ENCODE results near the gene TPRX1.
A peak's percentile ranks its signal among the peaks of the same experiment; 100 is the strongest.
"Not testable (repeated sequence)": the region's sequence is repeated elsewhere in the genome, so short reads cannot be mapped to it uniquely, and the experiment has no call there.

Gene TPRX1, protein sequence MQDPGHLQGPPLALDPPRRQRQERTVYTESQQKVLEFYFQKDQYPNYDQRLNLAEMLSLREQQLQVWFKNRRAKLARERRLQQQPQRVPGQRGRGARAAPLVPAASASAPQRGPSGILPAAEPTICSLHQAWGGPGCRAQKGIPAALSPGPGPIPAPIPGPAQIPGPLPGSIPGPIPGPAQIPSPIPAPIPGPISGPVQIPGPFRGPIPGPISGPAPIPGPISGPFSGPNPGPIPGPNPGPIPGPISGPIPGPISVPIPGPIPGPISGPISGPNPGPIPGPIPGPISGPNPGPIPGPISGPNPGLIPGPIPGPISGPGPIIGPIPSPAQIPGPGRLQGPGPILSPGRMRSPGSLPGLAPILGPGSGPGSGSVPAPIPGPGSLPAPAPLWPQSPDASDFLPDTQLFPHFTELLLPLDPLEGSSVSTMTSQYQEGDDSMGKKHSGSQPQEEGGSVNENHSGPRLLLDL

DNA sequence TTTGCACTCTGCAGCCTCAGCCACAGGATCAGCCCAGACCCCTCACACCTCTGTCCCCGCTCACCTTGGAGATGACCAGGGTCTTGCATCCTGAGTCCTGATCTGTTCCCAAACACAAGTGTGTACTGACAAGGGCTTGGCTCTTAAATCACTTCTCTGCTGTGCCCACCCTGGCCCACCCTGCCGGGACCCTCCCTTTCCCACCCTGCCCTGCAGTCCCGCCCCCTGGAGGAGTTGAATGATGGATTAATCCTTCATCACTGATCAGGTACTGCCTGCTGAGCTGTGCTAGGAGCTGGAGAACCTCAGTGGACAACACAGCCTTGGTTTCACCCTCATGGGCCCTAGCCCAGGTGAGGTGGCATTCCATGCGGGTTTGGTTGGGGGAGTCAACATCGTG lies at the start of gene TPRX1:
TSS of gene TPRX1 (minus strand) at position 101 of the 400 bp plus-strand sequence. CDS start at position 89, 12 bp downstream.
- not testable (repeated sequence) for H3K9me3 ChIP-seq (ENCODE audit: control insufficient read depth, insufficient read depth, low read length); H3K9ac ChIP-seq (ENCODE audit: low read depth, low read length); H3K4me1 ChIP-seq (ENCODE audit: insufficient read depth, low read length); H3K36me3 ChIP-seq (ENCODE audit: insufficient read depth, low read length)

DNA sequence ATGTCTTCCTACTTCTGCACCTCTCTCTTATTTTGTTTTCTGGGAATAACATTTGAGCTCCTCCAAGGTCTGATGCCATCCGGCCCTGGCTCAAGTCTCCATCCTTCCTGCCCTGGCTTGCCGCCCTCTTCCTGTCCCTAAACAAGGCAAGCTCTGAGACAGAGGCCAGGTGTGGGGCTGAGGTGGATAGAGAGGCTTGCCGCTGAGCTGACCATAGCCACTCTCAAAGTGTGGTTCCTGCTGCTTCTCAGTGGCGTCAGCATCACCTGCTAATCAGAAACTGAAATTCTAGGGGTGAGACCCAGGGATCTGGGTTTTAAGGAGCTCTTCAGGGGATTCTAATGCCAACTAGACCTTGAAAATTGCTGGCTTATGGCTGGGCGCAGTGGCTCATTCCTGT lies 48.7 kb upstream of the TPRX1 start:
- Histone ChIP-seq H3K36me3 (ENCODE audit: insufficient read depth, low read length) (no peaks in the 10 kb centered on the region), H3K9me3 (ENCODE audit: control insufficient read depth, insufficient read depth, low read length) (no peaks in the 10 kb centered on the region), H3K9ac (ENCODE audit: low read depth, low read length) (no peak overlapping the region), H3K4me1 (ENCODE audit: insufficient read depth, low read length) (peaks cover 6% of the 10 kb centered on the region; the same call in 1 of the 2 replicates)

DNA sequence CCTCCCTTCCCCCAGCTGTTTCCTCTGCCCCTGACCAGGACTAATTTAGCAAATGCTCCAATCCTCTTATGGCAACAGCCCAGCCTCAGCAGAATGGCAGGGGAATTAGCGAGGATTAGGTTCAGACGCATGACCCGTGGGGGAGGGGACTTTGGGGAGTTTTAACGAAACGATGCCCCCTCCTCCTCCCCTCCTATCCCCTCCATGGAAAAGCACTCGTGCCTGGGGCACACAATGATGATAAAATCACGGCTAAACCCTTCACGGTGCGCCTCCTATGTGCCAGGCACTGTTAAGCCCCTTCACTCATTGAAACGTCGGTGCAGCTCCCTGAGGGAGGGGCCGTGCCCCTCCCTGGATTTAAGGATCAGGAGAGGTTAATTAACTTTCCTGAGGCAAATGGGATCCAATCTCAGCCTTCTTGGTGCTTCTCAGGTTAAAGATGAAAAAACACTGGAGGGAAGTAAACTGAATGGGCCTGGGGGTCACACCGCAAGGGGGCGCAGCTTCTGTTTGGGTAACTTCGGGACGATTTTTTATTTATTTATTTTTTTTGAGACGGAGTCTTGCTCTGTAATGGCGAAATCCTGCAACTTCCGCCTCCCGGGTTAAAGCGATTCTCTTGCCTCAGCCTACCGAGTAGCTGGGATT lies 44.6 kb upstream of the TPRX1 start:
- Histone ChIP-seq H3K4me1 (ENCODE audit: insufficient read depth, low read length) (peaks cover 6% of the 10 kb centered on the region; the same call in 1 of the 2 replicates), H3K9ac (ENCODE audit: low read depth, low read length) (peak overlapping the region; percentile 42), H3K9me3 (ENCODE audit: control insufficient read depth, insufficient read depth, low read length) (no peaks in the 10 kb centered on the region), H3K36me3 (ENCODE audit: insufficient read depth, low read length) (no peaks in the 10 kb centered on the region)

DNA sequence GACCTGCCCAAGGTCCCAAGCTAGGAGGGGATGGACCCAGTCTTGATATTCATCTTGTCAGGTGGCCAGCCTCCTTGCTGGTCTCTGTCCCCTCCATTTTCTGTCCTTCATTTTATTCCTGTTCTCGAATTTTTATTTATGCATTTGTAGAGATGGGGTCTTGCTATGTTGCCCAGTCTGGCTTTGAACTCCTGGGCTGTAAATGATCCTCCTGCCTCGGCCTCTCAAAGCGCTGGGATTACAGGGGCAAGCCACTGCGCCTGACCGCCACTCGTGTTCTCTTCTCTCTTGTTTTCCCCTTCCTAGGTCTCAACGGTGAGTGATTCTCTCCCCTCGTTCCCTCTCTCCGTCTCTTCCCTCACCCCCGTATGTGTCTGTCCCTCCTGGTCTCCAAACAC lies 44.1 kb upstream of the TPRX1 start:
- H3K9me3 ChIP-seq (ENCODE audit: control insufficient read depth, insufficient read depth, low read length): no peaks in the 10 kb centered on the region
- H3K9ac ChIP-seq (ENCODE audit: low read depth, low read length): peak overlapping the region; percentile 42; the same call in 1 of the 2 replicates
- H3K36me3 ChIP-seq (ENCODE audit: insufficient read depth, low read length): no peaks in the 10 kb centered on the region
- peaks cover 6% of the 10 kb centered on the region; the same call in 1 of the 2 replicates for H3K4me1 ChIP-seq (ENCODE audit: insufficient read depth, low read length)

DNA sequence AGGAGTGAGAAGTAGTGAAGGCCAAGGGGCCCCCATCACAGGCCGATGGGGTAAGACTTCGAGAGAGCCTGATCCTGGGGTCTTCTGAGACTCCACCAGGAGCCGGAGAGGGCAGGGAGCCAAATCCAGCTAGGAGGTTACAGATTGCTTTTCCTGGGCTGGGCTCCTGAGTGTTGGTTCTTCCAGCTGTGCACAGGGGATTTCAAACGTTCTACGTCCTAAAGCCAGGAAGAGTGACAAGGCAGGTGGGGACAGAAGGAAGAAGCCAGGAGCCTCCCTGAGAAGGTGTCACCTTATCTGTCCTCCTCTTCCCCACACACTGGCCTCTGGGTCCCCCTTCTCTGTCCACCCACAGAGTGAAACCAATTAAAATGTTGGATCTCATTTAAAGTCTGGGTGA lies 38.6 kb upstream of the TPRX1 start:
- Histone ChIP-seq H3K9ac (ENCODE audit: low read depth, low read length) (no peak overlapping the region), H3K36me3 (ENCODE audit: insufficient read depth, low read length) (no peaks in the 10 kb centered on the region), H3K4me1 (ENCODE audit: insufficient read depth, low read length) (no peaks in the 10 kb centered on the region; the same call in 1 of the 2 replicates), H3K9me3 (ENCODE audit: control insufficient read depth, insufficient read depth, low read length) (no peaks in the 10 kb centered on the region)

DNA sequence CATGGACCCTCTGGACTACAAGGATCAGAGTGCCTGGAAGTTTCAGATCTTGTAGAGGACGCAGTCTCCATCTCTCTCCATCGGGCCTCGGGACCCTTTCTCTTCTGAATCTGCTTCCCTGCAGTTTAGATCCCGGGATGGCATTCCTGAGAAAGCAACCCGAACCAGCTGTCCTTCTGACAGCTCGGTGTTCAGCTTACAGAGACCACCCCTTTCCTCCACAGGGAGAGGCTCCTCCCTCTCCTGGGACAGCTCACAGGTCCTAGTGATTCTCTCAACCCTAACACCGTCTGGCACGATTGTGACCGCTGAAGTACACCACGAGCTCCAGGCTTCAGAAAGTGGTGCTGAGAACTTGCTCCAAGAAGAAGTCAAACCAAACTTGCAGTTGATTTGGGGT lies 35.6 kb upstream of the TPRX1 start:
- Histone ChIP-seq H3K9me3 (ENCODE audit: control insufficient read depth, insufficient read depth, low read length) (no peaks in the 10 kb centered on the region), H3K9ac (ENCODE audit: low read depth, low read length) (no peak overlapping the region), H3K4me1 (ENCODE audit: insufficient read depth, low read length) (peaks cover 12% of the 10 kb centered on the region), H3K36me3 (ENCODE audit: insufficient read depth, low read length) (no peaks in the 10 kb centered on the region)

DNA sequence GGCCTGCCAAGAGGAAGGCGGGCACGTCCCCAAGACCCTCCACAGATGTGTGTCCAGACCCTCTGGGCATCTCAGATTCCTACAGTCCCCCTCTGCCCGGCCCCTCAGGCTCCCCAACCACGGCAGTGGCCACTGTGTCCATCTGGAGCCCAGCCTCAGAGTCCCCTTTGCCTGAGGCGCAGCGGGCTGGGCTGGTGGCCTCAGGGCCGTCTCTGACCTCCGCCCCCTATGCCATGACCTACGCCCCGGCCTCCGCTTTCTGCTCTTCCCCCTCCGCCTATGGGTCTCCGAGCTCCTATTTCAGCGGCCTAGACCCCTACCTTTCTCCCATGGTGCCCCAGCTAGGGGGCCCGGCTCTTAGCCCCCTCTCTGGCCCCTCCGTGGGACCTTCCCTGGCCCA lies 35.1 kb upstream of the TPRX1 start:
- no peaks in the 10 kb centered on the region for H3K9me3 ChIP-seq (ENCODE audit: control insufficient read depth, insufficient read depth, low read length)
- no peaks in the 10 kb centered on the region for H3K36me3 ChIP-seq (ENCODE audit: insufficient read depth, low read length)
- H3K9ac ChIP-seq (ENCODE audit: low read depth, low read length): no peak overlapping the region
- H3K4me1 ChIP-seq (ENCODE audit: insufficient read depth, low read length): peaks cover 12% of the 10 kb centered on the region

DNA sequence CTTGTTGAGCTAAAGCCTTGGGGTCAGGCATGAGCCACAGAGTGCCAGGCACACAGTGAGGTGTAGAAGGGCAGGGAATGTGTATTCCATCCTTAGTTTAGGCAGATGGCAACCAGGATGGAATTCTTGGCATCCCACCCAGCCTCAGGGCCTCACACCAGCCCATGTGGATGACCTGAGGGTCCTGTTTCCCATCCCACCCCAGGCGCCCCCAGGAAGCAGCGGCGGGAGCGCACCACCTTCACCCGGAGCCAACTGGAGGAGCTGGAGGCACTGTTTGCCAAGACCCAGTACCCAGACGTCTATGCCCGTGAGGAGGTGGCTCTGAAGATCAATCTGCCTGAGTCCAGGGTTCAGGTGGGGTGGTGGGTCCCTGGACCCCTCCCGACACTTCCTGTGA lies 31.7 kb upstream of the TPRX1 start:
- Histone ChIP-seq H3K36me3 (ENCODE audit: insufficient read depth, low read length) (no peaks in the 10 kb centered on the region), H3K4me1 (ENCODE audit: insufficient read depth, low read length) (peaks cover 12% of the 10 kb centered on the region), H3K9ac (ENCODE audit: low read depth, low read length) (no peak overlapping the region), H3K9me3 (ENCODE audit: control insufficient read depth, insufficient read depth, low read length) (no peaks in the 10 kb centered on the region)

DNA sequence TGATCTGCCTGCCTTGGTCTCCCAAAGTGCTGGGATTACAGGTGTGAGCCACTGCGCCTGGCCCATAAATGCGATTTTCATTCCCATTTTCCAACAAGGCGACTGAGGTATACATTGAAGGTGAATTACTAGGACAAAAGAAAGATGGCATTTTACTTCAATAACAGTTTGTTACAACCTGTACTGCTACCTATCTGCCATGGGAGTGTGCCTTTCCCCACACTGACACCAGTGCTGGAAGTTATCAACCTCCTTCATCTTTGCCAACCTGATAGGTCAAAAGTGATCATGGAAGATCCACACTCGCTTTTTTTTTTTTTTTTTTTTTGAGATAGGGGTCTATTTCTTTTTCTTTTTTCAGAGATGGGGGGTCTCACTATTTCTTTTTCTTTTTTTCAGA lies 28.4 kb upstream of the TPRX1 start:
- H3K9ac ChIP-seq (ENCODE audit: low read depth, low read length): no peak overlapping the region
- H3K4me1 ChIP-seq (ENCODE audit: insufficient read depth, low read length): peaks cover 22% of the 10 kb centered on the region
- H3K9me3 ChIP-seq (ENCODE audit: control insufficient read depth, insufficient read depth, low read length): no peaks in the 10 kb centered on the region
- no peaks in the 10 kb centered on the region for H3K36me3 ChIP-seq (ENCODE audit: insufficient read depth, low read length)

DNA sequence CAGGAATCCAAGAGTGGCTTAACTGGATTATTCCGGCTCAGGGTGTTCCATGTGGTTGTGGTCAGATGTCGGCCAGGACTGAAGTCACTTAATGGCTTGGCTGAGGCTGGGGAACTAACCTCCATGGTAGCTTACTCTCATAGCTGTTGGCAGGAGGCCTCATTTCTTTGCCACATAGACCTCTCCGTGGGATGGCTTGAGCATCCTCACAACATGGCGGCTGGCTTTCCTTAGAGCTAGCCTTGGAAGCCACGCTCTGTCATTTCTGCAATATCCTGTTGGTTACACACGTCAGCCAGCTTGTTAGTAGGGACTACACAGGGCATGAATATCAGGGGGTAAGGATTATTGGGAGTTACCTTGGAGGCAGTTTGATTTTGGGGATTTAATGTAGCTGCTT lies 22.4 kb upstream of the TPRX1 start:
- no peaks in the 10 kb centered on the region for H3K36me3 ChIP-seq (ENCODE audit: insufficient read depth, low read length)
- no peaks in the 10 kb centered on the region for H3K9me3 ChIP-seq (ENCODE audit: control insufficient read depth, insufficient read depth, low read length)
- no peak overlapping the region for H3K9ac ChIP-seq (ENCODE audit: low read depth, low read length)
- H3K4me1 ChIP-seq (ENCODE audit: insufficient read depth, low read length): peaks cover 13% of the 10 kb centered on the region

DNA sequence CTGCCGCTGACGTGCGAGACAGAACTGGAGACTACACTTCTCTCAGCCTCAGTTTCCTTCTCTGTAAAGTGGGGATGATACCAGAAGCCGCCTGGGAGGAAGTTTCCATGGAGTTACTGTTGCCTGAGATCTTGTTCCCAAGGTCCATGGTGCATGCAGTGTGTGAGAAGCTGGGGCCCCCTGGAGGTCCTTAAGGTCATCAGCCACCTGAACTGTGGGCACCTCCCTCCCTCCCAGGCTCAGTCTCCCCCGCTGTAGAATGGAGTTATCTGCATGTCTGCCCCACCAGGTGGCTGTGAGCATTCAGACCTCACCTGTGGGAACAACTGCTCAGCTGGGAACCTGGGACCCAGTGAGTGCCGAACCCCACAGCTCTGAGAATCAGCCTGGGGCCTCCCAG lies 20.0 kb upstream of the TPRX1 start:
- H3K9me3 ChIP-seq (ENCODE audit: control insufficient read depth, insufficient read depth, low read length): no peaks in the 10 kb centered on the region
- peaks cover 26% of the 10 kb centered on the region for H3K4me1 ChIP-seq (ENCODE audit: insufficient read depth, low read length)
- no peak overlapping the region for H3K9ac ChIP-seq (ENCODE audit: low read depth, low read length)
- H3K36me3 ChIP-seq (ENCODE audit: insufficient read depth, low read length): no peaks in the 10 kb centered on the region

DNA sequence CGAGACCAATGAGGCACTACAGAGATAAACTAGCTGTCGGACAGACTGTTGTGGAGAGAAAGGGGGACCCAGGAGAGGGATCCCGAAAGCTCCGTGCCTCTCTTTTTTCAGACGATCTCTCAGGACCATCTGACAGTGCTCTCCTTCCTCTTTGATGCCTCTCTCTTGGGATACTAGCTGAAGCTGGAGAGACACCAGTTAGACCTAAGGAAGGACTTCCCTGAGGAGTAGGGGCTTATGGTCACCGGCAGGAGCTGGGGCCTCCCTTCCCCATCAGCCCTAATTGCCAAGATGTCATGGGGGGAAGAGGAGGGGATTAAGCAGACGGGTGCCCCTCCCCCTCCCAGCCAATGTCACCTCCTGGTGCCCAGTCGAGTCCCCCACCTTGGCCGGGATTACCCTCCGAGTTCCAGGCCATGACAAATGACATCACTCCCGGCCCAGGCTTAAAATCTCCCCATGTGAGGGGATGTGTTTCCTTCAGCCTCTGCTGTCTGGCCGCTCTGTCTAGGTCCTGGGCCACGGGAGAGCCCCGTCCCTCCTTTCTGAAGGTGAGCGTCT lies 17.2 kb upstream of the TPRX1 start, which contains the start of gene CRX:
TSS of gene CRX (plus strand) at position 478 of the 561 bp plus-strand sequence. CDS start 12,507 bp downstream, outside the sequence.
- no peaks in the 10 kb centered on the region for H3K36me3 ChIP-seq (ENCODE audit: insufficient read depth, low read length)
- no peak within 1 kb of the TSS for H3K9ac ChIP-seq (ENCODE audit: low read depth, low read length)
- H3K9me3 ChIP-seq (ENCODE audit: control insufficient read depth, insufficient read depth, low read length): no peaks in the 10 kb centered on the region
- H3K4me1 ChIP-seq (ENCODE audit: insufficient read depth, low read length): peaks cover 19% of the 10 kb centered on the region

DNA sequence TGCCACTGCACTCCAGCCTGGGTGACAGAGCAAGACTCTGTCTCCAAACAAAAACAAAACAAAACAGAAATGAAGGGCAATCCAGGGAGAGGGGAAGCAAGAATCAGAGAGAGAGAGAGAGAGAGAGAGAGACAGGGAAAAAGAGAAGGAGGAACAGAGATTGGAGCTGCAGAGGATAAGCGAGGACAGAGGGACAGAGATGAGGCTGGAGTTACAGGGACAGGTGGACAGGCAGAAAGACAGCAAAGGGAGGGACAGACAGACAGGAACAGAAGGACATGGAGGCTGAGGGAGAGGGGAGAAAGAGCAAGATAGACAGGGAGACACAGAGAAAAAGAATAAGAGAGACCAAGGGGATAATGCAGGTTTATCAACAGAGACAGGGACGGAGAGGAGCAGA lies 16.1 kb upstream of the TPRX1 start:
- peaks cover 19% of the 10 kb centered on the region for H3K4me1 ChIP-seq (ENCODE audit: insufficient read depth, low read length)
- no peak overlapping the region for H3K9ac ChIP-seq (ENCODE audit: low read depth, low read length)
- H3K9me3 ChIP-seq (ENCODE audit: control insufficient read depth, insufficient read depth, low read length): no peaks in the 10 kb centered on the region
- no peaks in the 10 kb centered on the region for H3K36me3 ChIP-seq (ENCODE audit: insufficient read depth, low read length)

DNA sequence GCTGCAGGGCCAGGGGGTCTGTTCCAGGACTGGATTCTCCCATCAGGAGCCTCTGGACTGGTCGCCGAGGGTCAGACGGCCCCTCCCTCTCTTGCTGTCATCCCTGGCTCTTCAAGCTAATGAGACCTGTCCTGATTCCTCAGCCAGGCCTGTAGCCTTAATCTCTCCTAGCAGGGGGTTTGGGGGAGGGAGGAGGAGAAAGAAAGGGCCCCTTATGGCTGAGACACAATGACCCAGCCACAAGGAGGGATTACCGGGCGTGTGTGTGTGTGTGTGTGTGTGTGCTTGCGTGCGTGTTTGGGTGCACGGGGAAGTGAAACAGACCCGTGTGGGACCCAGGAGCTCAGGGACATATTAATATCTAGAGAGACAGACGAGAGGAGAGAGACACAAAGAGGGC lies 15.5 kb upstream of the TPRX1 start:
- Histone ChIP-seq H3K36me3 (ENCODE audit: insufficient read depth, low read length) (no peaks in the 10 kb centered on the region), H3K9ac (ENCODE audit: low read depth, low read length) (peak overlapping the region; percentile 19)

More for the DNA sequence above, 15.5 kb upstream of the TPRX1 start:
- Histone ChIP-seq H3K9me3 (ENCODE audit: control insufficient read depth, insufficient read depth, low read length) (no peaks in the 10 kb centered on the region), H3K4me1 (ENCODE audit: insufficient read depth, low read length) (peaks cover 19% of the 10 kb centered on the region)
